Measurements from ENCODE around the gene PNPLA4. TPM values are rescaled to one million over a fixed set of nuclear protein-coding genes. Genes with fewer than 3 reads are reported as not detected.

The PNPLA4 gene
- total RNA-seq, 1 donor from 2014 or later, result 9.7 TPM

DNA sequence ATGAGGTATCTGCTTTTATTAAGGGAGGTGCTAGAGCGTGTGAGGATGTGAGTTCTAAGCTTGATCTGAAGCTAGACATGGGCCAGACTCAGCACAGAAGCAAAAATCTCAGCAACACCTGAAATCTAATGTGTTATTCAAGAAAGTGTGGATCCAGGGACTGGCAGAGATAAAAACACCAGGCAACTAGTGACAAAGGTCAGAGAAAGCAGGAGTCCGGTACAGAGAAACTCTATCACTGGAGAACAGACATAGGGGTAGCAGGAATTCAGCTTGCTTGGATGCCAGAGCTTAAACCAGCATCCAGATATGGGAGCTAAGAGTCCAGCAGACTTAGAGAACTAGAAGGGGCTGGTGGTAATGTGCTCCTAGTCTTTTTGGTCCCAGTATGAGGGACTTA is 50.3 kb downstream of the PNPLA4 start:
- Histone ChIP-seq H3K36me3 (no peaks in the 10 kb centered on the region), H3K9me3 (no peaks in the 10 kb centered on the region), H3K27ac (no peak overlapping the region), H3K4me1 (no peaks in the 10 kb centered on the region), H3K27me3 (no peaks in the 10 kb centered on the region), H3K4me3 (no peak overlapping the region)
- ATAC-seq (no peak), DNase-seq (no peak)
- TF ChIP-seq, protein P1, sequence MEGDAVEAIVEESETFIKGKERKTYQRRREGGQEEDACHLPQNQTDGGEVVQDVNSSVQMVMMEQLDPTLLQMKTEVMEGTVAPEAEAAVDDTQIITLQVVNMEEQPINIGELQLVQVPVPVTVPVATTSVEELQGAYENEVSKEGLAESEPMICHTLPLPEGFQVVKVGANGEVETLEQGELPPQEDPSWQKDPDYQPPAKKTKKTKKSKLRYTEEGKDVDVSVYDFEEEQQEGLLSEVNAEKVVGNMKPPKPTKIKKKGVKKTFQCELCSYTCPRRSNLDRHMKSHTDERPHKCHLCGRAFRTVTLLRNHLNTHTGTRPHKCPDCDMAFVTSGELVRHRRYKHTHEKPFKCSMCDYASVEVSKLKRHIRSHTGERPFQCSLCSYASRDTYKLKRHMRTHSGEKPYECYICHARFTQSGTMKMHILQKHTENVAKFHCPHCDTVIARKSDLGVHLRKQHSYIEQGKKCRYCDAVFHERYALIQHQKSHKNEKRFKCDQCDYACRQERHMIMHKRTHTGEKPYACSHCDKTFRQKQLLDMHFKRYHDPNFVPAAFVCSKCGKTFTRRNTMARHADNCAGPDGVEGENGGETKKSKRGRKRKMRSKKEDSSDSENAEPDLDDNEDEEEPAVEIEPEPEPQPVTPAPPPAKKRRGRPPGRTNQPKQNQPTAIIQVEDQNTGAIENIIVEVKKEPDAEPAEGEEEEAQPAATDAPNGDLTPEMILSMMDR (IDR thresholded peaks at IDR 0.05), result no peak
- intact Hi-C loops (cut with DNase I), result no loop called here

DNA sequence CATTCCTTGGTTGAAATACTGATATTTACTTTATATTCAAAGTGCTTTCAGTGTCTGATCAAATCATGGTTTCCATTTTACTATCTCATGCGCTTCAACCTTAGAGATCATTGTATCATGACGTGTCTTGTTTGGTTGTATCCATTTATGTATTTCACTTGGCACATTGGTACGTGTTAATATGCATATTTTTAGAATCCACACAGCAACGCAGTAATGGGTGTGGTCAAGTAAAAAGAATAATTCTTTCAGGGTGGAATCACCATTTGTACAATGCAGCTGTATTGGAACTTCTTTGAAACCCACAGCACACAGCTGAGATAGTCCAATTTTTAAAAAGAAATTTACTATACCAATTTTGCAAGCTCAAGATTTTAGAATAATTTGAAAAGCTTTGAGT is 55.2 kb downstream of the PNPLA4 start:
- ATAC-seq, result no peak
- H3K4me3 ChIP-seq, result no peak overlapping the region
- TF ChIP-seq, protein P1 (IDR thresholded peaks at IDR 0.05), result no peak
- no peaks in the 10 kb centered on the region for H3K9me3 ChIP-seq
- no peaks in the 10 kb centered on the region for H3K27me3 ChIP-seq
- no peak overlapping the region for H3K27ac ChIP-seq
- intact Hi-C loops (cut with DNase I), result no loop called here
- H3K36me3 ChIP-seq, result no peaks in the 10 kb centered on the region
- no peak for DNase-seq
- no peaks in the 10 kb centered on the region for H3K4me1 ChIP-seq

DNA sequence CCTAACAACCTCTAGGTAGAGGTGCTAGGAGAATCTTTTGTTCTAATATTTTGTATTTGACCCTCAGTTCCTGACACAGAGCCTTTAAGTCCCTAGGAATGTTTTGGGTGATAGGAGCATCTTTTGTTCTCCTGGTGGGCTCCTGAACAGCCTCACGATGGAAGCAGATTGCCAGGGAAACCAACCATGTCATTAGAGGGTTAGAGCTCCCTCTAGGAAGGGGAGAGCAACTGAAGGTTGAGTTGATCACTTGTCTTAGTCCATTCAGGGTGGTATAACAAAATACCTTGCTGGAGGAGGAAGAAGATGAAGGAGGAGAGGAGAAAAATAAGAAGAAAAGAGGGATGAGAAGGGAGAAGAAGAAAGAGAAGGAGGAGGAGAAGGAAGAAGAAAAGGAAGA is 75.0 kb downstream of the PNPLA4 start:
- Histone ChIP-seq H3K9me3 (no peaks in the 10 kb centered on the region), H3K4me1 (no peaks in the 10 kb centered on the region), H3K4me3 (no peak overlapping the region), H3K27ac (no peak overlapping the region), H3K36me3 (no peaks in the 10 kb centered on the region), H3K27me3 (no peaks in the 10 kb centered on the region)
- DNase-seq (no peak), ATAC-seq (no peak)
- TF ChIP-seq, protein P1 (IDR thresholded peaks at IDR 0.05), result no peak
- intact Hi-C loops (cut with DNase I), result no loop called here

Other genes starting within 250 kb of the PNPLA4 start
- not detected for gene VCX, start 84.2 kb downstream of the PNPLA4 start, total RNA-seq
- gene VCX2, start 243.9 kb upstream of the PNPLA4 start, total RNA-seq, result not detected

Measured in upper lobe of right lung (tissue), 1 donor.